Calu3 (cell line): Measurements from ENCODE around the gene HEPH. TPM values are rescaled to one million over a fixed set of nuclear protein-coding genes. Genes with fewer than 3 reads are reported as not detected.

ENCODE experiments used
- BruUV-seq: library from RNA; stranded (reverse); fragments of 400-500 nt; replicated peaks from 2 replicates; lab custom pipeline; 2021; lab: Mats Ljungman, UMichigan
- CTCF ChIA-PET: fragments of 300-600 bp; sonication (Branson Sonifier 250); formaldehyde crosslinking; loops from one replicate; lab custom pipeline; 2022; ENCODE audit warnings: antibody characterized with exemption; lab: Charles Lee
- DNase-seq: peaks from one replicate; pipeline ENCODE4 v3.0.0; 2022
- H3K27ac Mint-ChIP-seq: one replicate; pipeline ENCODE4 v1.8.0; 2022; ENCODE audit warnings: mixed read lengths; ENCODE audit not compliant: unreplicated experiment
- H3K27me3 Mint-ChIP-seq: one replicate; pipeline ENCODE4 v1.8.0; 2022; ENCODE audit warnings: mixed read lengths; ENCODE audit not compliant: unreplicated experiment
- H3K36me3 Mint-ChIP-seq: one replicate; pipeline ENCODE4 v1.8.0; 2022; ENCODE audit warnings: mild to moderate bottlenecking, moderate library complexity, mixed read lengths; ENCODE audit not compliant: insufficient read depth, unreplicated experiment
- H3K4me1 Mint-ChIP-seq: one replicate; pipeline ENCODE4 v1.8.0; 2022; ENCODE audit warnings: mild to moderate bottlenecking, low read depth, mixed read lengths; ENCODE audit not compliant: unreplicated experiment
- H3K4me3 Mint-ChIP-seq: one replicate; pipeline ENCODE4 v1.8.0; 2022; ENCODE audit warnings: mild to moderate bottlenecking, low read depth, moderate library complexity, mixed read lengths; ENCODE audit not compliant: unreplicated experiment
- H3K9me3 Mint-ChIP-seq: one replicate; pipeline ENCODE4 v1.8.0; 2022; ENCODE audit warnings: low read depth, mixed read lengths; ENCODE audit not compliant: unreplicated experiment
- intact Hi-C: fragments of 100-400 bp; cut with micrococcal nuclease; formaldehyde crosslinking; loops from one replicate; pipeline ENCODE4 v1.10.0; 2022; ENCODE audit not compliant: unreplicated experiment
- total RNA-seq: library from RNA; stranded (reverse); gene quantifications from 2 replicates; pipeline ENCODE4 v1.2.3, GENCODE V29; 2022
- TF ChIP-seq, protein P1 (sequence below): fragments of 200-600 bp; IDR thresholded peaks from one replicate; pipeline ENCODE4 v1.8.0; 2022; ENCODE audit warnings: antibody characterized with exemption; ENCODE audit not compliant: unreplicated experiment

The HEPH gene
- total RNA-seq, 1 experiment from 2014 or later = not detected

DNA sequence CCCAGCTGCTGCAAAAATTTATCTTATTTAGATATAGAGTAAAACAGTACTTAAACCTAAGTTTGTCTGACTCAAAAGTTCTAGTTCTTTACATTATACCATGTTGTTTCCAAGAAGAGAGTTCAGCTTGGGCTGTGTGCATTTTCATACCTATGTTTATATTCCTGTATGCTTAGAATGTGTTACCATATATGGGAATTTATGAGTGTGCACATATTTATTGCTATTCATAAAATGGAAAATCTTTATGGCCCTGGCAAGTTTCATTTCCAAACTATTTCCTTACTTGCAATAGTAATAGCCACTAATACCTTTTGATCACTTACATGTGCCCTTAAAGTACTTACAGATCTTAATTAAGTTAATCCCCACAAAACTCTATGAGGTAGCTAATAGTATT lies 2.6 kb downstream of the HEPH start:
- no TSS peak for BruUV-seq
- DNase-seq = no peak
- H3K27me3 Mint-ChIP-seq = no peaks in the 10 kb centered on the region
- intact Hi-C loops = no loop called here
- H3K36me3 Mint-ChIP-seq = no peaks in the 10 kb centered on the region
- no peak overlapping the region for H3K27ac Mint-ChIP-seq
- TF ChIP-seq, protein P1, sequence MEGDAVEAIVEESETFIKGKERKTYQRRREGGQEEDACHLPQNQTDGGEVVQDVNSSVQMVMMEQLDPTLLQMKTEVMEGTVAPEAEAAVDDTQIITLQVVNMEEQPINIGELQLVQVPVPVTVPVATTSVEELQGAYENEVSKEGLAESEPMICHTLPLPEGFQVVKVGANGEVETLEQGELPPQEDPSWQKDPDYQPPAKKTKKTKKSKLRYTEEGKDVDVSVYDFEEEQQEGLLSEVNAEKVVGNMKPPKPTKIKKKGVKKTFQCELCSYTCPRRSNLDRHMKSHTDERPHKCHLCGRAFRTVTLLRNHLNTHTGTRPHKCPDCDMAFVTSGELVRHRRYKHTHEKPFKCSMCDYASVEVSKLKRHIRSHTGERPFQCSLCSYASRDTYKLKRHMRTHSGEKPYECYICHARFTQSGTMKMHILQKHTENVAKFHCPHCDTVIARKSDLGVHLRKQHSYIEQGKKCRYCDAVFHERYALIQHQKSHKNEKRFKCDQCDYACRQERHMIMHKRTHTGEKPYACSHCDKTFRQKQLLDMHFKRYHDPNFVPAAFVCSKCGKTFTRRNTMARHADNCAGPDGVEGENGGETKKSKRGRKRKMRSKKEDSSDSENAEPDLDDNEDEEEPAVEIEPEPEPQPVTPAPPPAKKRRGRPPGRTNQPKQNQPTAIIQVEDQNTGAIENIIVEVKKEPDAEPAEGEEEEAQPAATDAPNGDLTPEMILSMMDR = no peak
- H3K9me3 Mint-ChIP-seq = peaks cover 6% of the 10 kb centered on the region
- CTCF ChIA-PET = no interaction called here
- no peak overlapping the region for H3K4me3 Mint-ChIP-seq
- H3K4me1 Mint-ChIP-seq = no peaks in the 10 kb centered on the region

DNA sequence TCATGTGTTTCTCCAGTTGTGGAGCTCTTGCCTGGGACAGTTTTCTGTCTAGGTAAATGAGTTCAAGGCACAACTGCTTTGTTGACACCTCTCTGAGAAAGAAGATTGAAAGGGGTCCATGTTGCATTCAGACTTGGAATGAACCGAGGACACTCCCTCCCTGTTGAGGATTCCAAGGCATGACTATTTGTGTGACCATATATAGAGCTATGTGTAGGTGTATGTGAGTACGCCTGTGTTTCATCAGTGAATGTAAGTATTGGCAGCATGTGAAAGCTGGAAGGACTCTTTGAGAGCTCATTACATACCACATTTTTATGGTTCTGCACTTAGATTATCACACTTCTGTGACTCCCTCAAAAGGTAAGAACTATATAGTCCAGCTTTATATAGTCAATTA lies 3.4 kb downstream of the HEPH start:
- Mint-ChIP-seq H3K27ac (no peak overlapping the region), H3K9me3 (peaks cover 6% of the 10 kb centered on the region), H3K4me1 (no peaks in the 10 kb centered on the region), H3K27me3 (no peaks in the 10 kb centered on the region), H3K36me3 (no peaks in the 10 kb centered on the region), H3K4me3 (no peak overlapping the region)
- no TSS peak for BruUV-seq
- TF ChIP-seq, protein P1 = no peak
- intact Hi-C loops = no loop called here
- no peak for DNase-seq
- CTCF ChIA-PET = no interaction called here

DNA sequence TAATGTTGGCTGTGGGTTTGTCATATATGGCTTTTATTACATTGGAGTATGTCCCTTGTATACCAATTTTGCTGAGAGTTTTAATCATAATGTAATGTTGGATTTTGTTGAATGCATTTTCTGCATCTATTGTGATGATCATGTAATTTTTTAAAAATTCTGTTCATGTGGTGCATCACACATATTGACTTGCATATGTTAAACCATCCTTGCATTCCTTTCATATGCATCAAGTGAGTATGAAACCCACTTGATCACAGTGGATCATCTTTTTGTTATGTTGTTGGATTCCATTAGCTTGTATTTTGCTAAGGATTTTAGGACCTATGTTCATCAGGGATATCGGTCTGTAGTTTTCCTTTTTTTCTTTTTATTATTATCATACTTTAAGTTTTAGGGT lies 12.1 kb downstream of the HEPH start:
- no TSS peak for BruUV-seq
- TF ChIP-seq, protein P1 = no peak
- CTCF ChIA-PET = no interaction called here
- intact Hi-C loops = no loop called here
- DNase-seq = no peak
- Mint-ChIP-seq H3K27me3 (no peaks in the 10 kb centered on the region), H3K27ac (no peak overlapping the region), H3K4me3 (no peak overlapping the region), H3K9me3 (peaks cover 10% of the 10 kb centered on the region), H3K36me3 (no peaks in the 10 kb centered on the region), H3K4me1 (no peaks in the 10 kb centered on the region)

DNA sequence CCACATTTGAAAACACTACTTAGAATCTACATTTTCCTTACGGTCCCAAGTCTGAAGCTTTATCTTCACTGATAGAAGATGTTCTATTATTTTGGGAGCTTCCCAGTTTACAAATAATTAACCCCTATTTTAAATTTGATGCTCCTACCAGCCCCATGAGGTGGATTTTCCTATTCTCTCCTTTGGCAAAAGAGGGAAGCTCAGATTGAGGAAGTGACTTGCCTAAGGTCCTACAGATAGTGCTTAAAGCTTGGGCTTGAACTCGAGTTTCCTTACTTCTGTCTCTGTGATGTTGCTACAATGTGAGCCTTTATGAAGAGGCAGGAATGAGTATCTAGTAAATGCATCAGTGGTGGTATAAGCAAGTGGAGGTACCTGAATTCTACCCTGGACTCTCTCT lies 27.5 kb downstream of the HEPH start:
- intact Hi-C loops = no loop called here
- BruUV-seq = no TSS peak
- H3K4me1 Mint-ChIP-seq = no peaks in the 10 kb centered on the region
- H3K27me3 Mint-ChIP-seq = no peaks in the 10 kb centered on the region
- no peak overlapping the region for H3K27ac Mint-ChIP-seq
- H3K4me3 Mint-ChIP-seq = no peak overlapping the region
- peaks cover 5% of the 10 kb centered on the region for H3K9me3 Mint-ChIP-seq
- DNase-seq = no peak
- CTCF ChIA-PET = no interaction called here
- no peaks in the 10 kb centered on the region for H3K36me3 Mint-ChIP-seq
- TF ChIP-seq, protein P1 = no peak
